Cerebellar nuclear complex (tissue), 1 donor: ENCODE results near the gene USP7.

ENCODE experiments used
- DNase-seq, 2 experiments: peaks; one replicate each; lab custom pipeline; 2025; lab: John Stamatoyannopoulos, UW

The USP7 gene

GRCh38 chr16:8861563-8862308 lies 102.0 kb downstream of the USP7 start:
- DNase-seq = no peak

- no peak for DNase-seq
Measured at GRCh38 chr16:8859913-8860881, 103.5 kb downstream of the USP7 start.

- DNase-seq = no peak
Measured at GRCh38 chr16:8858994-8859912, 104.5 kb downstream of the USP7 start.

DNA sequence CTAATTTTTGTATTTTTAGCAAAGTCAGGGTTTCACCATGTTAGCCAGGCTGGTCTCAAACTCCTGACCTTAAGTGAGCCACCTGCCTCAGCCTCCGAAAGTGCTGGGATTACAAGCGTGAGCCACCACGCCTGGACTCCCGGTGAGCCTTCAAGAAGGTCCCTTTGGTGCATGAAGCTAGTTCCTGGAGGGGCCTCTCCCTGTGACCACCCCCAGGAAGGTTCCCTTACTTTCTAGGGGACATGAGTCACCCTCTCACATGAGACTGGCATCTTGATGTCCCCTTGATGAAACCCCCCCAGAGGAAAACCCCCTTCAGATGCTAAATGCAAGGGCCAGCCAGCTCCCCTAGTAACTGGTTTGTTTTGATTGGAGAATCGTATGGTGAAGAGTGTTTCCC lies 107.7 kb downstream of the USP7 start:
- DNase-seq = no peak

- no peak for DNase-seq
Measured at GRCh38 chr16:8855051-8855786, 108.5 kb downstream of the USP7 start.

- DNase-seq = no peak
Measured at GRCh38 chr16:8854298-8854948, 109.3 kb downstream of the USP7 start.

DNA sequence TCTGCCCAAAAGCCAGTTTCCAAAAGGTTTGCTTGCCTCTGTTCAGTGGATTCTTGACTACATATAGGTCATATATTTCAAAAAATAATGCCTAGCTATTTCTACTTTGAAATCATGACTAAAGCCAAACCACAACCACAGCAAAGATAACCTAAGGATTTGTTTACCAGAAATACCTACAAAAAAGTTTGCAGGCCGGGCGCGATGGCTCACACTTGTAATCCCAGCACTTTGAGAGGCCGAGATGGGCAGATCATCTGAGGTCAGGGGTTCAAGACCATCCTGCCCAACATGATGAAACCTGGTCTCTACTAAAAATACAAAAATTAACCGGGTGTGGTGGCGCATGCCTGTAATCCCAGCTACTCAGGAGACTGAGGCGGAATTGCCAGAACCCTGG lies 110.1 kb downstream of the USP7 start:
- DNase-seq = no peak

DNA sequence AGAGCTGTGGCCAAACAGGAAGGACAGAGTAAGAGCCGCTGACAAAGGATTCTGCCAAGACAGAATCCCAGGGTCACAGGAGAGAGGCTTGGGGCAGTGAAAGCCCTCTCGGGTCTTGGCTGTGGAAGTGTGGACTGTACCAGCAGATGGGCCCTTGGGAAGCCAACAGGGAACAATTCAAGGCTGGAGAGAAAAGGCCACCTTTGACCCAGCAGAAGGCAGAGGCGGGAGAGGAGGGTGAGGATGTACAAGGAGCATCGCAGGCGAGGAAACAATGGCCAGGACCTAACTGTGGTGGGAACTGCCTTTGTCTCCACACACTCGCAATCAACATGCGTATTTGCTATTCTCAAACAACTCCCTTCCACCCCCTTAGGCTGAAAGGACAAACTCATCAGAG lies 110.6 kb downstream of the USP7 start:
- no peak for DNase-seq

- DNase-seq = no peak
Measured at GRCh38 chr16:8852534-8852933, 111.2 kb downstream of the USP7 start.

- DNase-seq = no peak
Measured at GRCh38 chr16:8851761-8852403, 111.8 kb downstream of the USP7 start.

DNA sequence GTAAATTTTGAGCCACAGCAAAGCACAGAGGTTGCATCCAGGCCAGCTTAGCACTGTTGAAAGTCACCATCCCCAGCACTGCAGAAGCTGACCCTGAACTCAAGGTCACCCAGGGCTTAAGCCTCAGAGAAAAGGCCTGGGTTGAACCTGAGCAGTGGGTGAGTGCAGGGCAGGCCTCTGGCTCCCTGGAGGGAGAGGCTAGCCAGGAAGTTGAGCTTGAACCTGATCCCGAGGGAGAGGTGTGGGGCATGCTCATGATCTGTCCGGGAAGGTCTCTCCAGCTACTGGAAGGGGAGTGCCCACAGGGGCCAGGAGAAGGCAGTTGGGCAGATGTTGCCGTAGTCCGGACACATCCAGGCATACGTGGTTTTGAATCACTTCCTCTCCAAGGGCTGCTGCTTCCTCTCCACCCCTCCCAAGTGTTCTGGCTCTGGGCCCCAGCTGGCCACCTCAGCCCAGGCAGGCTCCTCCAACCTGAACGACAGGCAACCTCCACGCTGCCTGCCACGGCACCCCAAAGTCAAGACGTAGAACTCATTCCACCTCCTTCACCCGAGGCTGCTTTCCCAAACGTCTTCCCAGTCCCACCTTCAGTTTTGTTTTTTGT lies 113.3 kb downstream of the USP7 start:
- DNase-seq = no peak

DNA sequence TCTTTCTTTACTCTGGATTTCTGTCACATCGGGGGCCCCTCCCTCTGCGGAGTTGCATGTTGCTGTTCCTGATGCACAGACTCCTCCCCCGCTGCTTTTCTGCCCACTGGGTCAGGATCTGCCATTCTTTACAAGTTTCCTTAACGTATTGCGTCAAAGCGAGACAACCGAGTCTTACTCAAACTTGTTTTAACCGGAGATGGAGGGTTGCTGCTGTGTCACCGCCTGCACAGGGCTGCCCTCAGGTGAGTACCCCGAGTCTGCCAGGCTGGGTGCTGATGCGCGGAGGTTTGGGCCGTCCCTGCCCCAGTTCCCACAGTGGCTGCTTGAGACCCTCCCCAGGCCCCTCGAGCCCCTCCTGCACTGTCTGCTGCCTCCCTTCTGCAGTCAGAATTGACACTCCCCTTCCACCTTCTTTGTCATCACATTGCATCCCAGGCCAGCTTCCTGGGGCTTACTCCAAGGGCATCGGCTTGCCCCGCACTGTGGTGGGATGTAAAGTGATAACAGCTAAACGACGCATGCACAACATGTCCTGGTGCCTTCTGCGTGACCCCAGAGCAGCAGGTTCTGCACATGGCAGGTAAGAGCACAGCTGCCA lies 114.2 kb downstream of the USP7 start:
- no peak for DNase-seq

DNA sequence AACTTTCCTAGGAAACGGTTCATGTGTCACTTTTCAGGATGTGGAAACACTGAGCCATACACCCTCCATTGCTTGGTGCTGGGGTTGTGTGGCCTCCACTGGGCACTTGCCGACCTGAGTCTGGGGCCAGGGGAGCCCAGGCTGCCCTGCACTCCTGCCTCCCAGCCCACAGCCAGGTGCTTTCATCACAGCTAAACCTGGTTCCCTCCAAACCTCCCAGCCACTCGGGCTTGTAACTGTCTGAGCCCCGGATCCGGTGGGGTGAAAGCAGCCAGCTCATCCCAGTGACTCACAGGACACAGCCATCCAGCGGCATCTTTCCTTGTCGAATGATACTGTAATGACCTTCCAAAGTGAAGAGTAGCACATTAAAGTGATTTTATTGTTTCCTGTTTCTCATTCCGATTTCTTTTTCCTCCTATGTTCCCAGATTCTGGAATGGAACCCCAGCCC lies 114.7 kb downstream of the USP7 start:
- no peak for DNase-seq

- DNase-seq = no peak
Measured at GRCh38 chr16:8848231-8848938, 115.3 kb downstream of the USP7 start.

DNA sequence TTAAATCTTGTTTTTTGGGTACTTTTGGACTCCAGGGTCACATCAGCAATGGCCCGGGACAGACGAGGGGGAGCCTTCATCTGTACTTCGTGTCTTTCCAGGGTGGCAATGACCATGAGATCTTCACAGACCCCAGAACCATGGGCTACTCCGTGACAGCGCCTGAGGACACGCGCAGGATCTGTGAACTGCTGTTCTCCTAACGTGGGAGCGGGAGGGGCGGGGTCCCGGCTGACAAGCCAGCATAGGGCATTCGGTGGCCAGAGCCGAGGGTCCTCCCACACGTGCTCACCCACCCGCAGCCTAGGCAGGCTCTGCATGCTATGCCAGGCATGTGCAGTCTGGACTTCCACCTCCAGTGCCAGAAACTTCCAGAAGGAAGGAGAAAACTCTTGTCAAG lies 116.1 kb downstream of the USP7 start:
- no peak for DNase-seq

DNA sequence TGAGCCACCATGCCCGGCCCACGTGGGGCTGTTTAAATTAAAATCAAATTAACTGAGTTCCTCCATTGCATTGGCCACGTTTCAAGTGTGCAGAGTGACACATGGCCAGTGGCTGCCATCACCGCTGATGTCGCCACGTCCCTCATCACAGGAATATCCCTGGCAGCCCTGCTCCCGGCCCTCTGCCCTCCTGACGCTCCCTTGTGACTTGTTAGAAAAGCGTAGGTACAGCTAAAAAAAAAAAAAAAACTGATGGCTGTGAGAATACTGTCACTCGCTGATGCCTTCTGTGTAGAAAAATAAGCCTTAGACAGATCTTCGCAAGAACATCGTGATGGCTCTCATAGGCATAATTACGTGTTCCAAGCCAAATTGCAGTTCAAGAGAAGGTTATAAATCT lies 116.6 kb downstream of the USP7 start:
- DNase-seq = no peak

DNA sequence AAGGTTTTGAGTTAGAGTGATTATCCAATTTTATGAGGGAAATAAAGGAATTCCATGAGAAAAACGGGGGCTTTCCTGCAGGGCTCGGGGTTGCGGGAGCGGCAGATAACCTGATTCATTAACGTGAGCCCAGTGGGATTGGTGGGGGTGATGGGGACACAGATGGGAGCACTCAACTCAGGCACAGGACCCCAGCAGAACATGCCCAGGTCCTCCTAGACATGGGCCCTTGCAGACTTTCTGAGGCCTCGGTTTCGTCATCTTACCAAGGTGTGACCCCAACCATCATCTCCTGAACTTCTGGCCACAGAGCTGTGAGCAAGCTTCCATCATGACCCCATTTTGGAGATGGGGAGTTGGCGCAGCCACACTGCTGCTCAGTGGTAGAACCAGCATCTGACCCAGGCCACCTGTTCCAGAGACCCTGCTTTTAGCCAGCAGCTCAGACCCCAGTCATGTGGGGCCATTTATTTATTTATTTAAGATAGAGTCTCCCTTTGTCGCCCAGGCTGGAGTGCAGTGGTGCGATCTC lies 117.2 kb downstream of the USP7 start:
- no peak for DNase-seq

DNA sequence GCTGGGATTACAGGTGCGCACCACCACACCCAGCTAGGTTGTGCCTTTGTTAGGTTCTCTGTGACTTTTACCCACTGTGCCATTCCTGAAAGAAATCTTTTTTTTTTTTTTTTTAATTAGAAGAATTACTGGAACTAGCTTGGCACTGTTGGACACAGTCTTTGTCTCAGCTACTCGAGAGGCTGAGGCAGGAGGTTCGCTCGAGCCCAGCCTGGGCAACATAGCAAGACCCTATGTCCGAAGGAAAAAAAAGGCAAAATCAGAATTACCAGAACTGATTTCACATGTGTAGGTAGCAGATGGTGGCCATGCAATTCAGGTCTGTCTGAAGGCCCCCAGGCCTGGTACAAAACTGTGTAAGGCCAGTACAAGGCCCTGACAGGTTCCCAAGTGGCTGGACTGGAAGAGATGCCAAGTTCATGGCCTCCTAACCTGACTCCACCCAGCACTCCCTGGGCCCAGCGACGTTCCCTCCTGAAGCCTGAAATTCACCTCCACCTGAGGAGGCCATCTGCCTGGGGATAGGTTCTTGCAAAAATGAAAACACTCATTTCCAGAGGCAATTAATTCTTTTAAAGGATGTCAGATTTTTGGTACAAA lies 117.9 kb downstream of the USP7 start:
- DNase-seq = no peak
